ENCODE data around the gene WWC1.

The WWC1 gene

DNA sequence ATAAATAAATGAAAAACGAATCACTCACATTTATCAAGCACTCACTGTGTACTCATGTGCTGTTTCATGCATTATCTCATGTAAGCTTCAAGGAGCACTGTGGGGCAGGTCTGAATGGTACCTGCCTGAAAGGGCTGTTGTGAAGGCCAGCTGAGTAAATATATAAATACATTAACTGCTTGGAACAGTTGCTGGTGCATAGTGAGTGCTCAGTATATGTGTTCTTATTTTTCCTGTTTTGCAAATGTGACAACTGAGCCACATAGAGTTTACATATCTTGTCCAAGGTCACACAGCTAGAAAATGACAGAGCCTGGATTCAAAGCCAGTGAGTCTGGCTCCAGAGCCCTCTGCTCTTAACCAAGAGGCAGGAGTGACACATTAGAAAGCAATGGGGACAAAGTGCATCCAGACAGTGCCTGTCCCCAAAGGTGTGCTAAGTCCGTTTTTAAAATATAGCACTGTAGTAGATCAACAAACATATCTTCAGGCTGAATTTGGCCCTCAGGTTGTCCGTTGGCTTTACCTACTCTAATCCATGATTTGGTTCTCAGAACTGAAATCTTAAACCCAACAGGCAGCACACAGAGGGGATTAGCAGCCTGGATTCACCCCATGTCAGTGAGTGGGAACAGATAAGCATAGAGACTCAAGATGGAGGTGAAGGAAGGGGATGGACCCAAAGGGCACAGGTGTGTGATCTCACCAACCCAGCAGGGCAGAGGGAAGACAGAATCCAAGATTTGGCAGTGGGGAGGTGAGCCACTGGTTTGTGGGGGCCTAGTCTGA is 70.8 kb downstream of the WWC1 start:
- DNase-seq (ENCODE audit: low read depth in 2 of 2) = no peak

DNA sequence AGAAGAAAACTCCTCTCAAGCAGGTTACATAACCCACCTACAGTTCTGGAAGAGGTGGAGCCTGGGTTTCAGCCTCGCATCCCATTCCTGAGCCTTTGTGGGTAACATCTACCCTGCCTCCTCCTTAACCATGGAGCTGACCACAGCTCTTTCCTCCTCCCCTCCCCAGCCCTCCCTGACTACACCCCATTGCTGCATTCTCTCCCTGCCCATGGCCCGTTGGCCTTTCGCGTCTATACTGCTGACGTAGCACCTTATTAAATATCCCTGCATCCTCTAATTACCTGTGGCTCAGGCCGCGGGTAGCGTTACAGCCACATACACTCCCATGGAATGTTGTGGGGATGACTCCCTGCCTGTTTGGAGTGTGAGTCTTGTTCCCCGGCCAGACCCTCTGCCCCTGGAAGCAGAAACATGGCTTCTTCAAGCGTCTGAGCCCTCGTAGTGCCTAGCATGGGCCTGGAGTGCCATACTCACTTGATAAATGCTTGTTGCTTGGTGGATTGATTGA is 72.8 kb downstream of the WWC1 start:
- no peak for DNase-seq (ENCODE audit: low read depth in 2 of 2)

DNA sequence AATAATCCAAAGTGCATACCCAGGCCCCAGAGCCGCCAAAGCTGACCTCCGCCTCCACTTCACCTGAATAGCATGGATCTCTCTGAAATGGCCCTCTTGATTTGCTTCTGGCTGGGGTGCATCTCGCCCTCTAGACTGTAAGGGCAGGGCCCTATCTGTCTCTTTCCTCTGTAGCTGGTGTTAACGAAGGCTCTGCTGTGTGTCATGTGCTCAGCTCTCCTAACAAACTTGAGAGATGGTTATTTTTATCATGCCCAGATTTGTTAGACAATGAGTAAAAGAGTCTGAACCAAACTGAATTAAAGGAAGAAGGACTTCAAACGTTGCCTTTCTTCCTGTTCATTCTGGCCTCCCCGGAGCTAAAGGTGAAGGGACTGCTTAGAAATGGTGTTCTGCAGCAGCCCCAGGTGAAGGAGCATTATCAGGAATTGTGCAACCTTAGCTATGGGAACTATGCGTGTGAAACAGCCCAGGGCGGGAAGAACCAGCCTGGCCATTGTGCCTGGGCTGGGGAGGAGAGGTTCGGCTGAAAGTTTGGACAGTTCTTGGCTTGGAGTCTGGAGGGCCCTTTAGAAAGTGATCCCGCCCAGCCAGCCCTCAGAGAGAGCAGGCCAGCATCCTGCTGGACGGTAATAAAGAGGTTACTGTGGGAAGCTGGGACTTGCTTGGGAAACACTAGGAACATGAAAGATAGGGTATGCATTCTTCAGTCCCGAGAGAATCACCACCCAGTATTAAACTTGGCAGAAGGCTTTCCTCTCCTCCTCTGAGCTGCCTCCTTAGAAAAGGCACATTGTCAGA is 73.5 kb downstream of the WWC1 start:
- no peak for DNase-seq (ENCODE audit: low read depth in 2 of 2)

DNA sequence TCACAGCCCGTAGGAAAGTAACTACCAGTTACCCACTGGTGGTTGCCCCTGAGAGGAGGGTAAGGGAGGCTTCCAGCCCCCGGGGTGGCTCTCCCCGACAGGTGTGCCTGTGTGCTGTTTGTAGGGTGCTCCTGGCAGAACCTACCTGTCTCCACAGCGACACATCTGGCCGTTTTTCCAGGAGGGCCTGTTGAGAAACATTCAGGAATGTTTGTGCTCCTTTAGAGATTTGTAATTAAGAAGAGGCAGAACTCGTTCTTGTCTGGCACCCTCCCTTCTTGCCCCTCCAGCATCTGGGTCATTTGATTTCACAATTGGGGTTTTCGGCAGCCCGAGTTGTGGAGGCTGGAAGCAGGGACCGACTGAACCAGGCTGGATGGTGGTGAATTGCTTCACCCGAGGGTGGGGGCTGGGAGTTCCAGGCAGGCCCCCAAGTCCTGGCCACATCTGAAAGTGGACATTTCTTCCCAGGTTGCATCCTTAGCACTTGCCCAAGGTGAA is 74.2 kb downstream of the WWC1 start:
- no peak for DNase-seq (ENCODE audit: low read depth in 2 of 2)

DNA sequence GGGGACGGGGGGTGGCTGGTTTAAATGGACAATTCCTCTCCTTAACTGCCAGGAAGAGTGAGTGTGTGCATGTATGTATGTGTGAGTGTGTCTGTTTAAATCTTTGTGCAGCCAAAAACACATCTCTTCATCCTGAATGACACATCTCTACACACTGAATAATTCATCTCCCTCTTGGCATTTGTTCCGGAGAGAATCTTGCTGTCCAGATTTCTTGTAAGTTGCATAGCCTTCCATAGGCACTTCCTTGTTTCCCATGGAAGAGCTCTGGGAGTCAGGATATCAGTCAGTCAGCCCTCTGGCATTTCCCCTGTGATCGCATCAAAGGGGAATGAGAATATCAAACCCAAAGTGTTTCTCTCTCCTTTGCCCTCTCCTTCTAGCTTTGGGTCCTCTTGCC is 74.7 kb downstream of the WWC1 start:
- no peak for DNase-seq (ENCODE audit: low read depth in 2 of 2)

DNA sequence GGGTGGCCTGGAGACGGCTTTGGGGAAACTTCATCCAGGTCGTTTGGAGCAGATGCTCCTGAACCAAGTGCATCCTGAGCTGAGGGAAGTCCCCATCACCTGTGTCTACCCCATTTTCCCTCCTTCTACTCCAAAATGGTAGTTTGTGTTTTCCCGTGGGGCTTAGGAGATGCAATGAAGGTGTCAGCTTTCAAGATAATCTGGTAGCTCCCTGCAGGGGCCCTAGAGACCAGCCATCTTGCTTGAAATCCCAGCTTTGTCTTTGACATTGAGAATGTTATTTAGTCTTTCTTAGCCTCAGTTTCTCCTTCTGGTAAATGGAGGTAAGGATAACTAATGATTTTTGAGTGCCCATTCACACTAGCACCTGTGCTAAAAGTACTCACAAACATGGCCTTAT is 77.4 kb downstream of the WWC1 start:
- DNase-seq (ENCODE audit: low read depth in 2 of 2) = no peak

DNA sequence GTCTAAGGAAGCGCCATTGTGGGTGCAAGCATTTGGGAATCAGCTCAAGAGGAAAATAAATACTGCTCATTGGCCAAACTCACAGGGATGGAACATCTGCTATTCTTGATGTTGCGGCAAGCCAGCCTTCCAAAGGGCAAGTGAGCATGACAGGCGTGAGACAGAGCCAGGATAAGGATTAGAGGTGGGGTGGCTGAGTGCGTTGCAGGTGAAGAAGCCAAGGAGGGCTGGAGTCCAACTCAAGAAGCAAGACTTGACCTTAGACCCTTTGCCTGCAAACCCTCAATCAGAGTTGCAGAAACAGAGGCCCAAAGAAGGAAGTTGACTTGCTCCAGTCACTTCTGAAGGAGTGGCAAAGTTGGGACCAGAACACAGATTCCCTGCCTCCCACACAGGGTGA is 79.4 kb downstream of the WWC1 start:
- DNase-seq (ENCODE audit: low read depth in 2 of 2) = no peak

DNA sequence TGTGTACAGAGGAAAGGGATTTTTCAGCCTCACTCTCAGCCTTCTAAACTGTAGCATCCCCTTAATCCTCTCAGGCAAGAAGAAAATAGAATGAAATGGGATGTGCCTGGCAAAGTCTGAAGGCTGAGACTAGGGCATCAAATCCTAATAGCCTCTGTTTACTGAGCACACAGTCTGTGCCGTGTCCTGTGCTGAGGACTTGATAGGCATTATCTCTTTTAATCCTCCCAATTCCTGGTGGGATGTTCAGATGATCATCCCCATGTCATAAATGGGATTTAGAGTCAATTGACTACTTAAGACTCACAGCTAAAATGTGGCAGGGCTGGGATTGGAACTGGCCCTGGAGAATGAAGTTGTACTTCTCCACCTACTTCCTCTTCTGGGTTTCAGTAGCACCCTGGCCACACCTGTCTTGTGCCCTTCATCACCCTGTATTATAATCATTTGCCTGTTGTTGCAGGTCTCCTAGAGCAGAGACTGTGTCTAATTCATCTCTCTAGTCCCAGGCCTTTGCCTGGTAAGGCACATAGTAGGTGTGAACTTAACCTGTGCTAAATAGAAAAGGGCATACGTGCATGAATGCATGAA is 81.0 kb downstream of the WWC1 start:
- no peak for DNase-seq (ENCODE audit: low read depth in 2 of 2)

DNA sequence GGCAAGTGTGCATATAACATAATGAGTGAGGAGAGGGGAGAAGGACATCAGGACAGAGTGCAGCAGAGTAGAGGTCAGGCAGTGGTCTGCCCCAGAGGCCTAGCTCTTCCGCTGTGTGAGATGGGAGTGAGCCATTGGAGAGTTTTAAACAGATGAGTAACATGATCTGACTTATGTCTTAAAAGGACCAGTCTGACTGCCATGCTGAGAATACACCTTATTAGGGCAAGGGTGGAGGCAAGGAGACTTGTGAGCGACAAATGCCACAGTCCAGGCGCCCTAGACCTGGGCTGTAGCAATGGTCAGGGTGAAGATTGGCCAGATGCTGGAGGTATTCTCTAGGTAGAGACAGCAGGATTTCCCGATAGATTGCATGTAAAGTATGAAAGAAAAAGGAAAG is 83.1 kb downstream of the WWC1 start:
- no peak for DNase-seq (ENCODE audit: low read depth in 2 of 2)

DNA sequence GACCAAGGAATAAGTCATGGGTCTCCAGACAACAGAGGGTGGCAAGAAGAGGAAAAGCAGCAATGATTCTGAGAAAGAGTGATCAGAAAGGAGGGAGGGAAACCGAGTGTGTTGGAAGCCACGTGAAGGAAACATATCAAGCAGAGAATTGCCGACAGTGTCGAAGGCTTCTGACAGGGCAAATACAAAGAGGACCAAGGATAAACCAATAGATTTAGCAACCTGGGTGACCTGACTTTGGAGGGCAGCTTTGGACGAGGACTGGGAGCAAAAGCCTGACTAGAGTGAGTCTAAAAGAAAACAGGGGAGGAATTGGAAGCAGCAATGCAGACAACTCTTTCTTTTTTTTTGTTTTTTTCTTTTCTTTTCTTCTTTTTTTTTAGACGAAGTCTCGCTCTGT is 83.8 kb downstream of the WWC1 start:
- DNase-seq (ENCODE audit: low read depth in 2 of 2) = no peak

DNA sequence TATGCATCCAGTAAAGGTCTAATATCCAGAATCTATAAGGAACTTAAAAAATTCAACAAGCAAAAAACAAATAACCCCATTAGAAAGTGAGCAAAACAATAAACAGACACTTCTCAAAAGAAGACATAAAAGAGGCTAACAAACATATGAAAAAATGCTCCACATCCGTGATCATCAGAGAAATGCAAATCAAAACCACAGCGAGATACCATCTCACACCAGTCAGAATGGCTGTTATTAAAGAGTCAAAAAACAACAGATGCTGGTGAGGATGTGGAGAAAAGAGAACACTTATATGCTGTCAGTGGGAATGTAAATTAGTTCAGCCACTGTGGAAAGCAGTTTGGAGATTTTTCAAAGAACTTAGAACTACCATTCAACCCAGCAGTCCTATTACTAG is 86.1 kb downstream of the WWC1 start:
- DNase-seq (ENCODE audit: low read depth in 2 of 2) = no peak

DNA sequence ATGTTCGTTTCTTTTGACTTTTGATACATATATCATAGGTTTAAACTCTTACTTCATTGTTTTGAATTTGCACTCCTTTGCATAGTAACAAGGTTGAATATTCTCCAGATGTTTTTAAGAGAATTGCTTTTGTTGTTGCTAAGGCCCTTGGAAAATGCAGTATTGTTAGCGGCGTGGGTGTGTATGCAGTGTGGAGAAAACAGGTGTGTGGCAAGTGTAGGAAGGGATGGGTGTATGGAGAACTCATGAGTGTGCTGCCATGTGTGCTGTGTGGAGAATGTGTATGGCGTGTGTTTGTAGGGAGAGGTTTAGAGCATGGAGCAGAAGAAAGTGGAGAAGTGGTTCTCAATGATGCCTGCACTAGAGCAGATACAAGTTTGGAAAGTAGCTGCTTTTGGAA is 87.3 kb downstream of the WWC1 start:
- DNase-seq (ENCODE audit: low read depth in 2 of 2) = no peak

DNA sequence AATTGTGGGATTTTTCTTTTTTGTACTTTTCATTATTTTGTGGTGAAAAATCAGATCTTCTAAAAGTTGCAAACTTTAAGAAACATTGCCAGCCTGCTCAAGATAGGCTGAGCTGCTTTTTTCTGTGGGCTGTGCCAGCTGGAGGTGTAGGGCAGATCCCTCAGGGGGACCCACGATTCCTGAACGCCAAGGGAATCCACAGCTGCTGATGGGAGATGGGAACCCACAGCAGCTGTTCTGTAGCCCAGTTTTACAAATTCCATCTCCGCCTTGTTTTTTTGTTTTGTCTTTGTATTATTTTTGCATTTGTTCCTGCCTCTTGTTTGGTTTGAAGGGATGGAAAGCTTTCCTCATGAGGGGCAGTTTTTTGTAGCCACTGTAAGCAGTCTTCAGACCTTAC is 91.0 kb downstream of the WWC1 start:
- DNase-seq (ENCODE audit: low read depth in 2 of 2) = no peak

DNA sequence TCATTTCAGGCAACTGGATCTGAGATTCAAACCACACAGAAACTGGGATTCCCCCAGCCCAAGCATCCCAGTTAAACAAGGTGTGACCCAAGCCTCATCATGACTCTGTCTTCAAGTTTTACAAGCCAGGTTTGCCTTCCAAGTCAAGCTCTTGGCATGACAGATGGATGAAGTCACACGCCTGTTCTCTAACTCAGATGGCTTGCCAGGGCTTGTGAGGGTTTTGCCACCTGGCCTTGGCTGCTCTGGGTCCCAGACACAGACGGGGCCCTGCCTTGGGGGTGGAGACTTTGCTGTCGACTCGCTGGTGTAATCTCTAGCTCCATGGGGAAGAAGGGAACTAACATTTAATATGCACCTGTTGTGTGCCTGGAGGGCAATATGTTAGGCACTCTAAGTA is 99.0 kb downstream of the WWC1 start:
- DNase-seq (ENCODE audit: low read depth in 2 of 2) = no peak

DNA sequence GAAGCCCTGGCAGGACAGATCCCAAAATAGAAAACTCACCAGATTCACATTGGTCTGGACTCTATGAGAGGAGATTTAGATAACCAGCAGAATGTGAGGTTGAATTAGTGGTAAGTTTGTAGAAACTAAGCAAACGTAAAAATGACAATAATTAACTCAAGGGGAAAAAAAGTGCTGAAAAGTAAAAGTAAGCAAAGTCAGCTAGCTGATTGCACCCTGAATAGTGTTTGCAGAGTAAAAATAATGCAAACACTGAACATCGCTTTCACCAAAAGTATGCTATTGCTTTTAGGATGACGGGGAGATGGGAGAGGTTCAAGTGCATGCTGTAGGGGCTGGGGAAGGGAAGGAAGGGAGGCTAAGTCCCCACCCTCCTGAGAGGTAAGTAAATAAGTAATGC is 102.3 kb downstream of the WWC1 start:
- no peak for DNase-seq (ENCODE audit: low read depth in 2 of 2)

DNA sequence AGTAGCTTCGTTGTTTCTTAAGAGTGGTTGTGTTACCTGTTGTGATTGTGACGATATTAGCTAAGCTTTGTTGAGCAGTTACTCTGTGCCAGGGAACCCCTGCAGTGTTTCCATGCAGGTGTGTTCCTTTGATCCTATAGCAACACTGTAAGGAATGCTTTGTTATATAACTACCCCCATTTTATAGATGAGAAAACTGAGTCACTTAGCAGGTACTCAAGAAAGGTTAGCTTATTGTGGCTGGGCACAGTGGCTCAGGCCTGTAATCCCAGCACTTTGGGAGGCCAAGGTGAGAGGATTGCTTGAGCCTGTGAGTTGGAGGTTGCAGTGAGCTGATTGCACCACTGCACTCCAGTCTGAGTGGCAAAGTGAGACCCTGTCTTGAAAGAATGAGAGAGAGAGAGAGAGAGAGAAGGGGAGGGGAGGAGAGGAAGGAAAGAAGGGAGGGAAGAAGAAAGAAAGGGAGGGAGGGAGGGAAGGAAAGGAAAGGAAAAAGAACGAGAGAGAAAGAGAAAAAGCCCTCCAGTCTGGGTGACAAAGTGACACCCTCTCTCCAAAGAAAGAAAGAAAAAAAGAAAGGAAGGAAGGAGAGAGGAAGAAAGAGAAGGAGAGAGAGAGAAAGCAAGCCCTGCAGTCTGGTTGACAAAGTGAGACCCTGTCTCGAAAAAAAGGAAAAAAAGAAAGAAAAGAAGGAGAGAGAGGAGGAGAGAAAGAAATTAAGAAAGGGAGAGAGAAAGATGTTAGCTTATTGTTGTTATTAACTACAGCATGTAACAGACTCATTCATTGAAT is 109.2 kb downstream of the WWC1 start:
- DNase-seq (ENCODE audit: low read depth in 2 of 2) = no peak

DNA sequence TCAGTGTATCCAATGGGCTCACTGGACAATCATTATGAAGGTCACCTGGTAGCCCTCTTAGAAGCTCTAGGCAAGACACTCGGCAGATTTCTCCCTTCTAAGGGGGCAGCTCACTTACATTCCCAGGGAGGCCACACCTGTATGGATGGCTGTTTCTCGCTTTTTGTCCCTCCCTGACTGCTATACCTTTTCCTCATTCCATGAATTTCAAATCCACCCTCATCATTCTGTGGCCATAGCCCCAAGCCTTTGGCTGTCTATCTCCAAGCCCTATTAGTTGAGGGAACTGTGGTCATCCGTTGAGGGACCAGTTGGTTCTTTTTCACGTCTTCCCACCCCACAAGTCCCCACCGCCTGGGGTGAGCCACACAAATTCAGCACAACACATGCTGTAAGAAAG is 109.8 kb downstream of the WWC1 start:
- DNase-seq (ENCODE audit: low read depth in 2 of 2) = no peak

DNA sequence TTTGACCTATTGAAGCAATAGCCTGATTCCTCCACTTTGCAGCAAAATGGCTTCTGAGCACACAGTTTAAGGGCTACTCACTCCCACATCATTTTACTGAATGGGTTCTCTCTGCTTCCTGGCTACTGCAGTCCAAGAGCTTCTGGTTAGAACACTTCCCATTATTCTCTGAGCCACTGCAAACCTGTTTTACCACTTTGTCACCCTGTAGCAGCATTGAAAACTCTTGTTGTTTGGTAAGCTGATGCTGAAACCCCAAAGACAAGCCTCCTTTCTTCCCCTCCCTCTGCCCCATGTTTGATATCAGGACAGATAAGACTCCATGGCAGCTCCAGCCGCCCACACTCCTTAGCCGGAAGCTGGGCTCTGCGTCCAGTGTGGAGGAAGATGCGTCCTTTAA is 110.4 kb downstream of the WWC1 start:
- no peak for DNase-seq (ENCODE audit: low read depth in 2 of 2)

DNA sequence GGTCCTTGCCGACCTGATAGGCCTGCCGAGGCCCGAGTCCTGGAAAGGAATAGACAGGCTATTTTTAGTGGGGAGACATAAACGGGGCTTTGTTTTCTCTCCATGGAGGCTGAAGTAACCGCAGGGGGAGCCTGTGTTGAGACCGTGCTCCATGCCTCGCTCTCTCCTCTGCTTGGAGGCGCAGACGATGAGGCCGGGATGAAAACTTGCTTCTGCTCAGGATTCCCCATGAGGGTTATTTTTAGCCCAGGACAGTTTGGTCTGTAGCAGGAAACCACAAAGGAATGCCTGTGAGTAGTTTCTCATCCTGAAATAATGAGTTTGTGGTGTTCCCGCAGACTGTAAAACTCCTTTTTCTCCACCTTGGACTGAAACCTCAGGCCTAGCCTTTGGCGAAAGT is 112.9 kb downstream of the WWC1 start:
- no peak for DNase-seq (ENCODE audit: low read depth in 2 of 2)

DNA sequence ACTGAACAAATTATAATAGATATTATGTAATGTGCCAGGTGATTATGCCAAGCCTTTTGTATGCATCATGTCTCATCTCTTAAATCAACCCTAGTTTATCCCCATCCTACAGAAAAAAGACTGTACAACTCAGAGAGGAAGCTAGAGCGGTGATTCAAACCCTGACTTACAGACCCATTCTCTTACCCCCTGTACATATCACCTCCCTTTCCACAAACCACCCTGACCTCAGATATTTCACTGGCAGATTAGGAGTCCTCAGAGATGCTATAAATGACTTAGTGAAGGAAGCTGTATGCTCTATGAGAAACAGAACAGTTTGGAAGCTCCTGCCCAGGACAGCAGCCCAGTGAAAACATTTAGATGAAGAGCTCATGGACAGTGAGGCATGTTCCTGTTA is 115.8 kb downstream of the WWC1 start:
- no peak for DNase-seq (ENCODE audit: low read depth in 2 of 2)

DNA sequence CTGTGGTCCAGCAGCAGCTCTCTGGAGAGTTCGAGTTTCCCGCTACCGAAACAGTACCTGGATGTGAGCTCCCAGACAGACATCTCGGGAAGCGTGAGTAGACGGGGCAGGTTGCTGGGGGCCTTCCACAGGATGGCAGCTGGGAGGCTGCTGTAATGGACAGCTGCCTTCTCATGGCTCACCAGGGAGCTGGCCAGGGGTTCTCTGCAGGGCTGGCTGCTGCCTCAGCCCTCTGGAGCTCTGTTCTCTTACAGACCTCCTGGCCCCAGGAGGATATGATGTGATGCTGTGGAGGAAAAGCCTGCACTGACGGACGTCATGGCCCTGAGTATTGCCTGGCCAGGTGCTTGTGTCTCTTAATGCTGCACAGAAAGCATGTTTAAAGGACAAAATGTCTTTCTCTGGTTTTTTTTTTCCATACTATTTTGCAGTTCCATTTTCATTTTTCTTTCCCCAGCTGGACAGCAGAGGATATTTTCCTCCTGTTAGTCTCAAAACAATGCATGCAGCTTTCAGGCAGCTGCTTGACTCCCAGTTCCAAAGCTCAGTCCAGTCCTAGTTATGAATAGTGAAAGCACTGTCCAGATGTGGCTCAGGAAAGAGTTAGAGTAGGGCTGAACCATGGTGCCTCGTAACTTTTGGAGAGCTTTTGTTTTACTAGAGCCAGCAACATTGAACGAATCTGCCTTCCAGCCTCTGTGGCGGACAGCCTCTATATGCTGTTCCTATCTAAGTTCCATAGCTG is 117.3 kb downstream of the WWC1 start:
- DNase-seq (ENCODE audit: low read depth in 2 of 2) = no peak
